Measurements from ENCODE around the gene SLC25A27.
"Not testable (repeated sequence)": the region's sequence is repeated elsewhere in the genome, so short reads cannot be mapped to it uniquely, and the experiment has no call there.

Gene SLC25A27

GRCh38 chr6:46645265-46645664 is 7.5 kb upstream of the SLC25A27 start:
- TF ChIP-seq, protein P1, sequence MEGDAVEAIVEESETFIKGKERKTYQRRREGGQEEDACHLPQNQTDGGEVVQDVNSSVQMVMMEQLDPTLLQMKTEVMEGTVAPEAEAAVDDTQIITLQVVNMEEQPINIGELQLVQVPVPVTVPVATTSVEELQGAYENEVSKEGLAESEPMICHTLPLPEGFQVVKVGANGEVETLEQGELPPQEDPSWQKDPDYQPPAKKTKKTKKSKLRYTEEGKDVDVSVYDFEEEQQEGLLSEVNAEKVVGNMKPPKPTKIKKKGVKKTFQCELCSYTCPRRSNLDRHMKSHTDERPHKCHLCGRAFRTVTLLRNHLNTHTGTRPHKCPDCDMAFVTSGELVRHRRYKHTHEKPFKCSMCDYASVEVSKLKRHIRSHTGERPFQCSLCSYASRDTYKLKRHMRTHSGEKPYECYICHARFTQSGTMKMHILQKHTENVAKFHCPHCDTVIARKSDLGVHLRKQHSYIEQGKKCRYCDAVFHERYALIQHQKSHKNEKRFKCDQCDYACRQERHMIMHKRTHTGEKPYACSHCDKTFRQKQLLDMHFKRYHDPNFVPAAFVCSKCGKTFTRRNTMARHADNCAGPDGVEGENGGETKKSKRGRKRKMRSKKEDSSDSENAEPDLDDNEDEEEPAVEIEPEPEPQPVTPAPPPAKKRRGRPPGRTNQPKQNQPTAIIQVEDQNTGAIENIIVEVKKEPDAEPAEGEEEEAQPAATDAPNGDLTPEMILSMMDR (IDR thresholded peaks at IDR 0.05; ENCODE audit: control extremely low read depth, extremely low read depth, low read depth, missing control alignments) = no peak
- POLR2A ChIA-PET = no interaction called here
- DNase-seq (ENCODE audit: extremely low spot score) = no peak
- CTCF ChIA-PET = no interaction called here

DNA sequence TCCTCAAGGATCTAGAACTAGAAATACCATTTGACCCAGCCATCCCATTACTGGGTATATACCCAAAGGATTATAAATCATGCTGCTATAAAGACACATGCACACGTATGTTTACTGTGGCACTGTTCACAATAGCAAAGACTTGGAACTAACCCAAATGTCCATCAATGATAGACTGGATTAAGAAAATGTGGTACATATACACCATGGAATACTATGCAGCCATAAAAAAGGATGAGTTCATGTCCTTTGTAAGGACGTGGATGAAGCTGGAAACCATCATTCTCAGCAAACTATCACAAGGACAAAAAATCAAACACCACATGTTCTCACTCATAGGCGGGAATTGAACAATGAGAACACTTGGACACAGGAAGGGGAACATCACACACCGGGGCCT is 4.7 kb upstream of the SLC25A27 start:
- DNase-seq (ENCODE audit: extremely low spot score); CTCF ChIA-PET: not testable (repeated sequence)

GRCh38 chr6:46648869-46649492 is 3.8 kb upstream of the SLC25A27 start:
- TF ChIP-seq, protein P1 (IDR thresholded peaks at IDR 0.05; ENCODE audit: control extremely low read depth, extremely low read depth, low read depth, missing control alignments) = no peak
- CTCF ChIA-PET = no interaction called here
- POLR2A ChIA-PET = no interaction called here
- no peak for DNase-seq (ENCODE audit: extremely low spot score)

More for the DNA sequence above, 4.7 kb upstream of the SLC25A27 start:
- POLR2A ChIA-PET = not testable (repeated sequence)

GRCh38 chr6:46651006-46651405 is 1.8 kb upstream of the SLC25A27 start:
- no peak for DNase-seq (ENCODE audit: extremely low spot score)
- ChIA-PET POLR2A (no interaction called here), CTCF (no interaction called here)
- TF ChIP-seq, protein P1 (IDR thresholded peaks at IDR 0.05; ENCODE audit: control extremely low read depth, extremely low read depth, low read depth, missing control alignments) = no peak

- DNase-seq (ENCODE audit: extremely low spot score) = no peak
- TF ChIP-seq, protein P1 (IDR thresholded peaks at IDR 0.05; ENCODE audit: control extremely low read depth, extremely low read depth, low read depth, missing control alignments) = no peak
- ChIA-PET POLR2A (no interaction called here), CTCF (no interaction called here)
Observed at GRCh38 chr6:46651816-46652215, 959 bp upstream of the SLC25A27 start.

DNA sequence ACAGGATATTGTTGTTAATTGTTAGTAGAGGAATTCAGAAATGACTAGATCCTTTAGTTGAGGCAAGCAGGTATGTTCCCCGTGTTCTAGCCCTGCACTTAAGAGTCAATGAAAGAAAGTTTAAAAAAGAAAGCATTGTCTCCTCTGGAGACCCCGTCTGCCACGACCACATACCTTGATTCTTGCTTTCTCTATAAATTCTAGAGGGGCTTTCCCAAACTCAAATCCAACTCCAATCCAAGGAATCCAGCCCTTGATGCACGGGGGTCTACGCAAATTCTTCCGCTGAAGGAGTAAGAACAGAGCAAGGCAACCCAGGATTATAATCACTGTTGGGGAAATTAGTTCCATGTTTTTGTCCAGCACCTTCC is 558 bp upstream of the SLC25A27 start:
- TF ChIP-seq, protein P1 (IDR thresholded peaks at IDR 0.05; ENCODE audit: control extremely low read depth, extremely low read depth, low read depth, missing control alignments) = no peak
- ChIA-PET POLR2A (no interaction called here), CTCF (no interaction called here)
- no peak for DNase-seq (ENCODE audit: extremely low spot score)

DNA sequence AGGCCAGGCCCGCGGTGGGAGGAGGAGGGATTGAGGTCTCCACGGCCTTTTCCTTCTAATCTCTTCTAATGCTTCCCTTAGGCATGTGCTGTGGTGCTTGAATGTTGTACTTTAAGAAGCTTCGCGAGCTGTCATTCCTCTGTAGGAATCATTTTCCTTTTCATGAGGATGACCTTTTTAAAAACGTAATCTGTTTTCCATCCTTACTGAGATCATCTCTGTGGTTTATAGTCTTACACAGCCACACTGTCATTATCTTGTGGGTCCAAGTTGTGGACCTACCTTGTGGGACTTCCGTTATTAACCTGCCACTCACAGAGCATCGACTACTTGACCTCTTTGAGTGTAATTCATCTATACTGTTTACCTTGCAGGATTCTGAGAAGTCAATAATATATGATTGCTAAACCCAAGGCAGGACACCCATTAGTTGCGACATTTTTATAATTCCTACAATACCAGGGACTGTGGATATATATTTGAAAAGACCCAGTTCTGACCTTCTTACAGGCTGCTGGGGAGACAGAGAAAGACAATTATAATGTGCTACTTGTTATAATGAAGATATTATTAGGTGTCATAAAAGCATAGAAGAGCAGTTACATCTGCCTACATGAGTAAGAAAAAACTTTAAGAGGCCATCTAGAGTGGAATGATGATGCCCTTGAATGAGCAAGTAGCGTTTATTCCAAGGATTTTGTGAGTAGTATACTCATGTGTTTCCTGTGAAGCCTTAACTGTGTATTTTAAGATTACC is 842 bp downstream of the SLC25A27 start:
- CTCF ChIA-PET = no interaction called here
- no peak for DNase-seq (ENCODE audit: extremely low spot score)
- TF ChIP-seq, protein P1 (IDR thresholded peaks at IDR 0.05; ENCODE audit: control extremely low read depth, extremely low read depth, low read depth, missing control alignments) = no peak
- POLR2A ChIA-PET = no interaction called here

All from GM10248 (cell line).